HepG2 (cell line): ENCODE measurements around the gene ALDH4A1. TPM values are rescaled to one million over a fixed set of nuclear protein-coding genes. Genes with fewer than 3 reads are reported as not detected.

Source experiments
- ATAC-seq: fragments of 200-7000 bp; cut with Tn5 transposase; 3 replicates; pipeline ENCODE4 v1.9.1; 2020; ENCODE audit warnings: mild to moderate bottlenecking, moderate library complexity
- BruUV-seq: library from RNA; stranded (reverse); fragments of 400-500 nt; replicated peaks from 2 replicates; lab custom pipeline; 2021; lab: Mats Ljungman, UMichigan
- CTCF ChIA-PET: fragments of 300-600 bp; formaldehyde crosslinking; extraction: SDS; loops from one replicate; lab custom pipeline; 2021; ENCODE audit warnings: low total read pairs, inconsistent platforms, low intra/inter-chr PET ratio; lab: Yijun Ruan, JAX
- POLR2A ChIA-PET: fragments of 350-600 bp; sonication (Branson Sonifier 250); formaldehyde crosslinking; loops from one replicate; lab custom pipeline; 2020; ENCODE audit warnings: antibody characterized with exemption, inconsistent platforms; lab: Yijun Ruan, JAX
- DNase-seq: peaks from one replicate; pipeline ENCODE4 v3.0.0-alpha.2; 2015; ENCODE audit warnings: low spot score
- FAIRE-seq: peaks from 3 replicates; lab custom pipeline; 2011; peaks lifted over from hg19 to GRCh38; lab: Jason Lieb, UNC
- H2AFZ ChIP-seq: one replicate; pipeline ENCODE4 v1.6.1; 2011; ENCODE audit warnings: low read length, inconsistent platforms
- H3K27ac ChIP-seq: fragments of 300-600 bp; 3 replicates; pipeline ENCODE4 v1.8.0; 2011; ENCODE audit warnings: mixed run types, mild to moderate bottlenecking, mixed read lengths, low read length, inconsistent platforms; ENCODE audit not compliant: insufficient read depth; ENCODE audit errors: extremely low read length
- H3K27me3 ChIP-seq, 2 experiments: fragments of 200-600 bp in 1 of 2; 2 replicates in 1 of 2; 3 replicates in 1 of 2; pipeline versions ENCODE4 v1.6.0 to v1.8.0; 2011; ENCODE audit warnings: low read length in 2 of 2, mild to moderate bottlenecking in 2 of 2, moderate library complexity in 2 of 2, inconsistent platforms in 1 of 2; ENCODE audit not compliant: insufficient read depth in 2 of 2, control insufficient read depth in 1 of 2
- H3K36me3 ChIP-seq, 2 experiments: fragments of 200-600 bp in 1 of 2; replicated peaks in 1 of 2; 2 replicates in 1 of 2; 3 replicates in 1 of 2; pipeline versions ENCODE4 v1.5.1 to v1.8.0; 2011; ENCODE audit warnings: low read length in 2 of 2, inconsistent platforms in 1 of 2; ENCODE audit not compliant: insufficient read depth in 2 of 2, control insufficient read depth in 1 of 2
- H3K4me1 ChIP-seq: 2 replicates; pipeline ENCODE4 v1.5.1; 2012; ENCODE audit warnings: low read length, inconsistent platforms; ENCODE audit not compliant: insufficient read depth
- H3K4me2 ChIP-seq: 2 replicates; pipeline ENCODE4 v1.6.0; 2011; ENCODE audit warnings: low read depth, low read length, inconsistent platforms
- H3K4me3 ChIP-seq, 3 experiments: fragments of 200-600 bp in 1 of 3; sonication (generic), shearing (Covaris generic) in 1 of 3; replicated peaks in 1 of 3; 2 replicates each; pipeline ENCODE4 v1.5.1; 2011 to 2016; ENCODE audit warnings: low read length in 3 of 3, inconsistent platforms in 2 of 3, low read depth in 2 of 3, mild to moderate bottlenecking in 2 of 3, control low read depth in 1 of 3, mixed read lengths in 1 of 3; ENCODE audit not compliant: insufficient read depth in 1 of 3
- H3K79me2 ChIP-seq: one replicate; pipeline ENCODE4 v1.6.1; 2011; ENCODE audit warnings: low read length, inconsistent platforms; ENCODE audit not compliant: insufficient read depth
- H3K9ac ChIP-seq: 2 replicates; pipeline ENCODE4 v1.6.0; 2011; ENCODE audit warnings: mild to moderate bottlenecking, low read depth, low read length, inconsistent platforms; ENCODE audit not compliant: insufficient read depth
- H3K9me3 ChIP-seq: 2 replicates; pipeline ENCODE4 v1.5.1; 2012; ENCODE audit warnings: mild to moderate bottlenecking, low read length
- H4K20me1 ChIP-seq: 2 replicates; pipeline ENCODE4 v1.6.0; 2011; ENCODE audit warnings: inconsistent platforms, mild to moderate bottlenecking, low read length, moderate library complexity; ENCODE audit not compliant: insufficient read depth
- ATM ChIP-seq: fragments of 450-650 bp; IDR thresholded peaks from 2 replicates; pipeline ENCODE4 v1.7.1; 2017; ENCODE audit warnings: mild to moderate bottlenecking, borderline replicate concordance
- EZH2 ChIP-seq: conservative IDR thresholded peaks from 2 replicates; pipeline ENCODE4 v1.6.1; 2012; ENCODE audit warnings: mild to moderate bottlenecking, low read depth, low read length, moderate library complexity
- FOXA1 ChIP-seq, 2 experiments: fragments of 450-650 bp in 1 of 2; sonication (generic) in 1 of 2; formaldehyde crosslinking in 1 of 2; IDR thresholded peaks; 2 replicates each; pipeline versions ENCODE4 v1.4.0 to v1.6.1; 2016 to 2020; ENCODE audit warnings: missing genetic modification reagents in 1 of 2
- ZMYM4 ChIP-seq: sonication (generic); formaldehyde crosslinking; IDR thresholded peaks from 2 replicates; pipeline ENCODE4 v1.8.1; 2023; ENCODE audit warnings: mild to moderate bottlenecking, missing genetic modification reagents
- ZNF687 ChIP-seq: sonication (generic); formaldehyde crosslinking; IDR thresholded peaks from 2 replicates; pipeline ENCODE4 v1.5.1; 2020; ENCODE audit warnings: mild to moderate bottlenecking, missing genetic modification reagents, moderate library complexity
- WGBS: methylation state at CpG from one replicate; pipeline ENCODE4 v1.1.6; 2017; ENCODE audit warnings: low lambda C conversion rate; 5-methylcytosine and 5-hydroxymethylcytosine counted together
- in situ Hi-C: cut with HindIII; loops from 2 replicates; pipeline ENCODE4 v1.10.0; 2017; ENCODE audit warnings: low pct_unique_long_range_greater_than_20kb; ENCODE audit not compliant: extremely low pct_ligation_motif_present
- intact Hi-C: fragments of 100-400 bp; cut with micrococcal nuclease; formaldehyde crosslinking; loops from one replicate; pipeline ENCODE4 v1.10.0; 2022; ENCODE audit not compliant: unreplicated experiment
- polyA plus RNA-seq, 8 experiments: library from polyadenylated mRNA; depleted of rRNA in 3 of 8; stranded (reverse) in 7 of 8; unstranded in 1 of 8; fragments of >200 nt; fragmentation: Illumina TruSeq in 4 of 8; extraction: Trizol in 4 of 8; gene quantifications; 2 replicates each; pipeline versions ENCODE4 v1.2.1 to v1.2.3, GENCODE V29; 2011 to 2016; ENCODE audit warnings: low read depth in 4 of 8, missing spikeins in 1 of 8, mixed read lengths in 1 of 8; ENCODE audit not compliant: insufficient read depth in 1 of 8
- total RNA-seq, 5 experiments: library from RNA; depleted of rRNA; stranded (reverse); fragments of >200 nt; fragmentation: Illumina TruSeq; extraction: Trizol; gene quantifications; 2 replicates each; pipeline ENCODE4 v1.2.3, GENCODE V29; 2016; ENCODE audit warnings: low read depth in 1 of 5
- TF ChIP-seq, protein P1 (sequence below): sonication (generic); formaldehyde crosslinking; IDR thresholded peaks from 2 replicates; pipeline ENCODE4 v1.9.0; 2022; ENCODE audit warnings: missing genetic modification reagents, mild to moderate bottlenecking, borderline replicate concordance

ALDH4A1 gene
- total and polyA plus RNA-seq, 2 of the 13 experiments (the other 11 are each of a cell fraction or from before 2014, with no cell fraction given) = 76.4 to 240 TPM

DNA sequence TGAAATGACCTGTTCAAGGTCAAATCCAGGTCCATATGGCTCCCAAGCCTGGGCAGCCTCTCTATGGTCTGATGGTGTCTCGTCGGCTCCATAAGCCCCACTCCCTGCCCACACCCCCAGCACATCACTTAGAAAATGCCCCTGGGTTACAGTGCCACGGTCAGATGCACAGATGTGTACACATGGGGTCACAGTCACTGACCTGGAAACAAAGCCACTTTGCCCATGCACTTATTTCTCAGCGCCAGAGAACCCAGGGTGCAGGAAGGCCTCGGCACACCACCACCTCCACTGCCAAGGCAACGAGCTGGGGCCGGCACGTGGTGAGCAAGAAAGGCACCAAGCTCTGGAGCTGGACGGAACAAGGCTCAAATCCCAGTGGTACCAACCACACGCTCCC is 29.4 kb upstream of the ALDH4A1 start:
- intact Hi-C loops = no loop called here
- Histone ChIP-seq H3K9me3 (no peaks in the 10 kb centered on the region), H4K20me1 (peaks cover 10% of the 10 kb centered on the region; the same call in 1 of the 2 replicates), H3K27me3 (no peaks in the 10 kb centered on the region), H3K27ac (no peak overlapping the region), H3K4me2 (no peak overlapping the region), H3K79me2 (peaks cover 23% of the 10 kb centered on the region), H3K4me3 (no peak overlapping the region), H3K9ac (no peak overlapping the region), H3K4me1 (peaks cover 25% of the 10 kb centered on the region), H3K36me3 (no peaks in the 10 kb centered on the region), H2AFZ (no peak overlapping the region)
- FAIRE-seq = no peak
- no peak; the same call in 2 of the 3 replicates for ATAC-seq
- BruUV-seq = no TSS peak
- TF ChIP-seq, protein P1, sequence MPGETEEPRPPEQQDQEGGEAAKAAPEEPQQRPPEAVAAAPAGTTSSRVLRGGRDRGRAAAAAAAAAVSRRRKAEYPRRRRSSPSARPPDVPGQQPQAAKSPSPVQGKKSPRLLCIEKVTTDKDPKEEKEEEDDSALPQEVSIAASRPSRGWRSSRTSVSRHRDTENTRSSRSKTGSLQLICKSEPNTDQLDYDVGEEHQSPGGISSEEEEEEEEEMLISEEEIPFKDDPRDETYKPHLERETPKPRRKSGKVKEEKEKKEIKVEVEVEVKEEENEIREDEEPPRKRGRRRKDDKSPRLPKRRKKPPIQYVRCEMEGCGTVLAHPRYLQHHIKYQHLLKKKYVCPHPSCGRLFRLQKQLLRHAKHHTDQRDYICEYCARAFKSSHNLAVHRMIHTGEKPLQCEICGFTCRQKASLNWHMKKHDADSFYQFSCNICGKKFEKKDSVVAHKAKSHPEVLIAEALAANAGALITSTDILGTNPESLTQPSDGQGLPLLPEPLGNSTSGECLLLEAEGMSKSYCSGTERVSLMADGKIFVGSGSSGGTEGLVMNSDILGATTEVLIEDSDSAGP = 0 out of 2 replicates have a peak, but pooled peaks have one; percentile 17
- TF ChIP-seq ATM (no peak), EZH2 (no peak), FOXA1 (IDR thresholded peaks at IDR 0.05) (no peak), FOXA1 (CRISPR knock-in tag; IDR thresholded peaks at IDR 0.05) (0 out of 2 replicates have a peak, but pooled peaks have one; percentile 16), ZNF687 (CRISPR knock-in tag) (0 out of 2 replicates have a peak, but pooled peaks have one; percentile 21), ZMYM4 (CRISPR knock-in tag) (no peak)
- POLR2A ChIA-PET = no interaction called here
- 65% methylated on average over 3 of the region's 10 CpGs for WGBS
- CTCF ChIA-PET = no interaction called here
- DNase-seq = no peak
- in situ Hi-C loops = no loop called here
